Astrocyte (in vitro differentiated cells and primary cell): ENCODE results near the gene ZFAND4. TPM values are rescaled to one million over a fixed set of nuclear protein-coding genes. Genes with fewer than 3 reads are reported as not detected.

ENCODE experiments used
- DNase-seq: peaks from one replicate; pipeline ENCODE4 v3.0.0-alpha.2; 2010; ENCODE audit warnings: low read depth
- FAIRE-seq: peaks from 2 replicates; lab custom pipeline; 2011; peaks lifted over from hg19 to GRCh38; lab: Jason Lieb, UNC
- H2AFZ ChIP-seq: 2 replicates; pipeline ENCODE4 v1.6.0; 2012; ENCODE audit warnings: low read depth, low read length, inconsistent platforms
- H3K27ac ChIP-seq: 2 replicates; pipeline ENCODE4 v1.5.1; 2011; ENCODE audit warnings: low read depth, low read length, inconsistent platforms
- H3K27me3 ChIP-seq: 2 replicates; pipeline ENCODE4 v1.6.0; 2011; ENCODE audit warnings: low read length, inconsistent platforms; ENCODE audit not compliant: insufficient read depth
- H3K36me3 ChIP-seq: 2 replicates; pipeline ENCODE4 v1.5.1; 2011; ENCODE audit warnings: low read length, inconsistent platforms; ENCODE audit not compliant: insufficient read depth
- H3K4me1 ChIP-seq: 2 replicates; pipeline ENCODE4 v1.5.1; 2011; ENCODE audit warnings: low read length, inconsistent platforms; ENCODE audit not compliant: insufficient read depth
- H3K4me2 ChIP-seq: 2 replicates; pipeline ENCODE4 v1.6.0; 2012; ENCODE audit warnings: low read length, inconsistent platforms
- H3K4me3 ChIP-seq: 2 replicates; pipeline ENCODE4 v1.5.1; 2011; ENCODE audit warnings: low read depth, mild to moderate bottlenecking, low read length, inconsistent platforms; ENCODE audit not compliant: insufficient read depth
- H3K79me2 ChIP-seq: 2 replicates; pipeline ENCODE4 v1.6.0; 2012; ENCODE audit warnings: mild to moderate bottlenecking, low read length, inconsistent platforms; ENCODE audit not compliant: insufficient read depth
- H3K9ac ChIP-seq: 2 replicates; pipeline ENCODE4 v1.6.0; 2012; ENCODE audit warnings: mild to moderate bottlenecking, low read length, inconsistent platforms
- H3K9me3 ChIP-seq: 2 replicates; pipeline ENCODE4 v1.5.1; 2012; ENCODE audit warnings: low read depth, mild to moderate bottlenecking, low read length, inconsistent platforms; ENCODE audit not compliant: insufficient read depth
- H4K20me1 ChIP-seq: 2 replicates; pipeline ENCODE4 v1.6.0; 2012; ENCODE audit warnings: low read length, inconsistent platforms; ENCODE audit not compliant: insufficient read depth
- H3K27ac Mint-ChIP-seq: one replicate; pipeline ENCODE4 v1.8.0; 2021; ENCODE audit warnings: mild to moderate bottlenecking, mixed read lengths; ENCODE audit not compliant: unreplicated experiment
- H3K27me3 Mint-ChIP-seq: one replicate; pipeline ENCODE4 v1.8.0; 2021; ENCODE audit warnings: low read depth, mixed read lengths; ENCODE audit not compliant: unreplicated experiment
- H3K36me3 Mint-ChIP-seq: one replicate; pipeline ENCODE4 v1.8.0; 2021; ENCODE audit warnings: low read depth, mixed read lengths; ENCODE audit not compliant: unreplicated experiment
- H3K4me1 Mint-ChIP-seq: one replicate; pipeline ENCODE4 v1.8.0; 2021; ENCODE audit warnings: low read depth, mixed read lengths; ENCODE audit not compliant: unreplicated experiment
- H3K4me3 Mint-ChIP-seq: one replicate; pipeline ENCODE4 v1.8.0; 2021; ENCODE audit warnings: mild to moderate bottlenecking, moderate library complexity, mixed read lengths; ENCODE audit not compliant: unreplicated experiment
- H3K9me3 Mint-ChIP-seq: one replicate; pipeline ENCODE4 v1.8.0; 2021; ENCODE audit warnings: mild to moderate bottlenecking, mixed read lengths; ENCODE audit not compliant: unreplicated experiment
- CTCF ChIP-seq: IDR thresholded peaks from 2 replicates; pipeline ENCODE4 v1.5.1; 2011; ENCODE audit warnings: low read depth, mild to moderate bottlenecking, inconsistent platforms, low read length, moderate library complexity; ENCODE audit not compliant: insufficient read depth
- EZH2 ChIP-seq: IDR thresholded peaks from 2 replicates; pipeline ENCODE4 v1.6.1; 2012; ENCODE audit warnings: mild to moderate bottlenecking, low read length, inconsistent platforms; ENCODE audit not compliant: insufficient read depth
- total RNA-seq: library from RNA; stranded (reverse); gene quantifications from 2 replicates; pipeline ENCODE4 v1.2.1, GENCODE V29; 2021

The ZFAND4 gene
- total RNA-seq, 1 donor from 2014 or later: 4.6 TPM

- Mint-ChIP-seq H3K4me3 (no peak overlapping the region), H3K27me3 (no peaks in the 10 kb centered on the region), H3K27ac (no peak overlapping the region), H3K36me3 (no peaks in the 10 kb centered on the region), H3K4me1 (peaks cover 11% of the 10 kb centered on the region), H3K9me3 (no peaks in the 10 kb centered on the region)
- Histone ChIP-seq H3K27me3 (no peaks in the 10 kb centered on the region), H3K79me2 (no peaks in the 10 kb centered on the region), H3K4me2 (no peak overlapping the region), H3K36me3 (no peaks in the 10 kb centered on the region), H4K20me1 (peaks cover 4% of the 10 kb centered on the region), H3K9me3 (no peaks in the 10 kb centered on the region), H2AFZ (no peak overlapping the region), H3K9ac (no peak overlapping the region), H3K4me3 (no peak overlapping the region), H3K4me1 (no peaks in the 10 kb centered on the region), H3K27ac (no peak overlapping the region)
- no peak for FAIRE-seq
- TF ChIP-seq EZH2 (no peak), CTCF (no peak)
- no peak for DNase-seq
Observed at GRCh38 chr10:45580371-45581215, 92.0 kb downstream of the ZFAND4 start.

DNA sequence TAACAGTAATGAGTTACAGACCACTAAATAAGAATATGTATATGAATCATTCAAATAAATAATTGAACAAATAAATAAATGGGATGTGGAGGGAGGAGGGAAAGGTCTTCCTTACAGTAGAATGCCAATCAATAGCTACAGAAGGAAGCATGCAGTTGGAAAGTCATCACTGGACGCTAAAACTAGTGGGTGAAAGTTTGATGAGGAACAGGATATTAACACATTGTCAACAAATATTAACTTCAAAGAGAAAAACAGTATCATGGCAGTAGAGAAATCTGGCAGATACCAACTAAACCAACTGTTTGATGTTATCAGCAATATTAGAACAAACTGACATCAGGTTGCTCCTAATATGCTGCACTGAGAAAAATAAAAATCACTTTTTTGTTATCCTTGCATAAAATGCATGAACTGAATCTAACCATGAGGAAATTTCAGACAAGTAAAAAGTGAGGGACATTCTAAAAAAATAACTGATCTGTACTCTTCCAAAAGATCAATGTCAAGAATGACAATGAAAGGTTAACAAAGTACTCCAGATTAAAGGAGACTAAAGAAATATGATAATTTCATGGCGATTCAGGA, 94.1 kb downstream of the ZFAND4 start:
- Histone ChIP-seq H3K9ac (no peak overlapping the region), H3K27ac (no peak overlapping the region), H3K4me3 (no peak overlapping the region), H2AFZ (no peak overlapping the region), H3K36me3 (no peaks in the 10 kb centered on the region), H3K27me3 (no peaks in the 10 kb centered on the region), H3K79me2 (no peaks in the 10 kb centered on the region), H3K4me1 (no peaks in the 10 kb centered on the region), H3K4me2 (no peak overlapping the region), H4K20me1 (peaks cover 4% of the 10 kb centered on the region), H3K9me3 (no peaks in the 10 kb centered on the region)
- H3K9me3 Mint-ChIP-seq: no peaks in the 10 kb centered on the region
- no peak overlapping the region for H3K27ac Mint-ChIP-seq
- H3K27me3 Mint-ChIP-seq: no peaks in the 10 kb centered on the region
- no peak overlapping the region for H3K4me3 Mint-ChIP-seq
- no peaks in the 10 kb centered on the region for H3K36me3 Mint-ChIP-seq
- FAIRE-seq: no peak
- peaks cover 11% of the 10 kb centered on the region for H3K4me1 Mint-ChIP-seq
- TF ChIP-seq CTCF (no peak), EZH2 (no peak)
- no peak for DNase-seq
